Endometrial microvascular endothelial cells (primary cell): ENCODE data around the gene BORCS6. TPM values are rescaled to one million over a fixed set of nuclear protein-coding genes. Genes with fewer than 3 reads are reported as not detected.

Experiments
- in situ Hi-C: cut with HindIII; loops from 2 replicates; pipeline ENCODE4 v1.10.0; 2017; ENCODE audit warnings: low sequenced_read_pairs, low pct_unique_long_range_greater_than_20kb; ENCODE audit errors: inconsistent ontology term
- total RNA-seq: library from RNA; depleted of rRNA; stranded (reverse); fragments of >200 nt; gene quantifications from one replicate; pipeline ENCODE4 v1.2.3, GENCODE V29; 2015; ENCODE audit errors: inconsistent ontology term

BORCS6 gene
- total RNA-seq, result 13.3 TPM

DNA sequence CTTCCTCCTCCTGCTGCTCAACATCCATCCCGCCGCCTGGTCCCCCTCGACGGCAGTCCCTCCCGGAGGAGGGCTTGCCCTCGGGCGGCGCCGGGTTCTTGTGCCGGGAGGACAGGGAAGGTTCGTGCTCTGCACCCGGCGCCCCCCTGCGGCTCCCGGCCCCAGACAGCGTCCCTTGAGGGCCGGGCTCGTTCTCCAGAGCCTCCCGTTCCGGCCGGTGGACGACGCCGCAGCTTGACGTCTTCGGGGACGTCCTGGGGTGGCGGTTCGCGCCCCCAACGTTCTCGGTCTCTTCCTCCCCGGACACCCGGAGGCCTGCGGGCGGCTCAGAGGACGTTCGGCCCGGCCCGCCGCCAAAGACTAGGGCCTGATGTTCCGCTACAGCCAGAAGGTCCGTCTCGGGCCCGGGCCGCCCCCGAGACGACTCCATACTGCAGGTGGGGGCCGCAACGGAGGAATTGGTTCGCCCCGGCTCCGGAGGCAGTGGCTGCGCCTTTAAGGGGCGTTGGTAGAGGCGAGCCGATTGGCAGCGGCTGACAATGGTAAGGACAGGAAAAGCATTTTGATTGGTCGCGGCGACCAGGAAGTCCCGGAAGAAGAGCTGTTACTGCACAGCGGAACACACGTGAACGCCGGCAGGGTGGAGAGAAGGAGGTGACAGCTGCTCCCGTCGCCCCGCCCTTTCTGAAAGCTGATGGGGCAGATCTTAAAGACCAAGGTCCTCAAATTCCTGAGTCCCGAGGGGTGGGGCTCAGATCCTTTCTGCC, at the start of gene BORCS6:
BORCS6 (minus strand) TSS at position 470 of the 767 bp plus-strand sequence; CDS start at position 430, 40 bp downstream.
- in situ Hi-C loops, result no loop called here

GRCh38 chr17:8237886-8238285, 47.9 kb upstream of the BORCS6 start:
- in situ Hi-C loops, result no loop called here

DNA sequence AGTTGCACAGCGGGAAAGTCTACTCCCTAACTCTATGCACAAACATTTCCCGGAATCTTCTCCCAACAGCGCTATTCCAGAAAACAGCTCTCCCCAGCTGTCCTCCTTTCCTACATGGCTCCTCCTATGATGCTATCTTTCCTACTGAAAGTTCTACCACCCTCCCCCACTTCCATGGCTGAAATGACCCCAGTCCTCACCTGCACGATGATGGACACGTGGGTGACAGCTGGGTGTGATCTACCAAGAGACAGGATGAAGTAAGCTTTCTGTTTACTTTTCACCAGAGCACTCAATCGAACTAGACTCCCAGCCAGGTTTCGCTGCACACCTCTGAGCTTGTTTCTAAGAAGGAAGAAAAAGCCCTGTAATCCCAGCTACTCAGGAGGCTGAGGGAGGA, 47.2 kb upstream of the BORCS6 start:
- in situ Hi-C loops, result no loop called here

DNA sequence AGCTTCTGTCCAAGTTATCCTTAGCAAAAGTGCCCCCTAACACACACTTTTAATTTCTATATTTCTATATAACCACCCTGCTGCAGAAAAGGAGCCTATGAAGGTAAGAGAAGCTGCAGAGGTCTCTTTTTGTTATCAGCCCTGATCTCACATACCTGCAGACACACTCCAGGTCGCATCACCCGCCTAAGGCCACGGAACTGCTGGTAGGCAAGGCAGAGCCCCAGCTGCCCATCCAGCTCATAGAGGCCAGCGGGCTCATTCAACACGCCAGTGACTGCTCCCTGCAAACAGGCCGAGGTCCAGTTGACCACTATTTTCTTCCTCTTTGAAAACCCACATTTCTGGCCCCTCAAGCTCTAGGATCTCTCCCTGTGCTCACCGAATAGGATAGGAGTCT, 45.7 kb upstream of the BORCS6 start:
- in situ Hi-C loops, result no loop called here

DNA sequence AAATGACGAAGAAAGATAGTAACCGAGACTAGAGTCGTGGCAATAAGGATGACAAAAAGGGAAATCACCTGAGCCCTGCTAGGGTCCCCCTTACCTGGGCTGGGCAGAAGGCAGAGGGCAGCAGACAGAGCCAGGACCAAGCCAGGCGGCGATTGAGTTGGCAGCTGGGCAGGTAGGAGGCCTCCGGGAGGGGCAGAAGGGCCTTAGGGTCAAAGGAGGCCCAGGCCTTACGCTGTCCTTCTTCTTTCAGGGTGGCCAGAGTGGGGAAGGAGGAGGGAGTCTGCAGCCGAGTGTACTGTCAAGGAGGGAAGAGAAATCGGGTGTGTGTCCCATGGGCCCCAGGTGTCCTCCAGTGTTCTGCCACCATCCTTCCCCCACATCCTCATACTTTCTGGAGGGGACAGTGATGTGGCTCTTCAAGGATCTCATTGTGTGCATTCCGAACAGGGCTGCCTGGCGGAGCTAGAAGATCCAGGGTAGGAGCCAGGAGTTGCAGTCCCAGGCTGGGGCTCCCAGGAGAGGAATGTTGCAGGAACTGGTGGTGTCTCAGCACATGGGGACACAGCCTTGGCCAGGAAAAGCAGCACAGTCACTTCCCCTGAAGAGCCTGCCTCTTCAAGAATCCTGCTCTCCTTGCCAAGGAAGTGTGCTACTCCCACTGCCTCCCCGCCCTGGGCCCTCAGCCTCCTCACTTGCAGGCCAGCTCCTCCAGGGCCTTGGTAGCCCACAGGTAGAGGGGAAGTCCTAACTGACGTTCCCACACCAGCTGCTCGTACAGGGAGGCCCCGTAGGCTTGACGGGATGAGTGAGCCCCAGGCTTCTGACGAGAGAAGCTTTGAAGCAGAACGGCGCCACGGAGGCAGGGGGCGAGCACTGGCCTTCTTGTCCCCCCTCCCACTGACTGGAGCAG, 44.6 kb upstream of the BORCS6 start:
- in situ Hi-C loops, result no loop called here

DNA sequence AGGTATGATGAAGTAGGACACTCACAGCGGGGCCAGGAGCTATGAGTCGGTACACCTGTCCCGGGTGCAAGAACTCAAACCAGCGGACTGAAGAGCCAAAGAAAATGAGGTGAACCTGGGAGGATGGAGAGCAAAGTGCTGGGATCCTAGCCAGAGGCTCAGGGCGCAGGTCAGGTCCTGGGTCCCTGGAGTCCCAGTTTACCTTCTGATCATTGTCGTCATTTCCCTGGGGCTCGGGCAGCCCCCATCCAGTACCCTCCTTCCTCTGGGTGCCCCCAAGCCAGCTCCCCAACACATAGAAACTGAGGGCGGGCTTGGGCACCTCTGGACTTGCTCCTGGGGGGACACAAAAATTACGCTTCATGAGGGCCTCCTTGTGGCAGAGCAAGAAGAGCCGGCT, 41.7 kb upstream of the BORCS6 start:
- in situ Hi-C loops, result no loop called here

DNA sequence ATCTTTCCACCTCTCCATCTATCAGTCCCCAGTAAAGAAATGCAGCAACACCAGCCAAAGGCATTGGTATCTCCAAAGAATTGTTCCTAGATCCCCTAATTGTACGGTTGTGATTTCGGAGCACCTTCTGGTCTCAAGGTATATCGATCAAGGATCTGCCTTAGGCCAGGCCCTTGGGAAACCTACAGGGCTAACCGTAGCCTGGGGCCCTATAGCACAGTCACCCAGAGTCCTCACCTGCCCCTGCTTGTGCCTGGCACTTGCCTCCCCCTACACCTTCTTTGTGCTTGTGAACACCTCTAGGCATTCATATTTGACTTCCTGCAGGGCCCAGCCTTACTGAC, 37.2 kb upstream of the BORCS6 start:
- in situ Hi-C loops, result no loop called here

DNA sequence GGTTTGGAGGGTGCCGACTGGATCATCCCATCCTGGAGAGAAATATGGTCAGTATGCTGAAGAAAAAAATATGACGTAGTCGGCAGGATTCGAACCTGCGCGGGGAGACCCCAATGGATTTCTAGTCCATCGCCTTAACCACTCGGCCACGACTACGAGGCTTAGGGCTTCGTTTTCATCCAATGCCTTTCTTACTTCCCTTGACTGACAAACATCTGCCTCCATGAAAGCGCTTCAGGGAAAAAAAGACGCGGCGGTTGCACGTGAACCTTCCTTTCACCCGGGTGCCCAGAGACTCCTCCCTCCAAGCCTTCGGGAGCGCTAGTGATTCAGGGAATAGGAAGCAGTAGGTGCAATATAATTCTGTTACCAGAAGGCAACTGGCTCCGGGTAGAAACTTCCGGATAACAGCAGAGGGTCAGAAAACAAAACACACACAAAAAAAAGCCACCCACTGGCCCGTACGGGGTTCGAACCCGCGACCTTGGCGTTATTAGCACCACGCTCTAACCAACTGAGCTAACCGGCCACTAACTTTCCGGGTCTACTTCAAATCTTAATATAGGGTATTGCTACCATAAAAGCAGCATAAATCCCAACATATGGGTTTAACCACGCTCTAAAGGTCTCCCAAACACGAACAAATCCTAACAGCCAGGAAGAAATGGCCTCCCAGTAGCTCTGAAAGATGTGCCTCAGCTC, 36.7 kb upstream of the BORCS6 start:
- in situ Hi-C loops, result no loop called here

DNA sequence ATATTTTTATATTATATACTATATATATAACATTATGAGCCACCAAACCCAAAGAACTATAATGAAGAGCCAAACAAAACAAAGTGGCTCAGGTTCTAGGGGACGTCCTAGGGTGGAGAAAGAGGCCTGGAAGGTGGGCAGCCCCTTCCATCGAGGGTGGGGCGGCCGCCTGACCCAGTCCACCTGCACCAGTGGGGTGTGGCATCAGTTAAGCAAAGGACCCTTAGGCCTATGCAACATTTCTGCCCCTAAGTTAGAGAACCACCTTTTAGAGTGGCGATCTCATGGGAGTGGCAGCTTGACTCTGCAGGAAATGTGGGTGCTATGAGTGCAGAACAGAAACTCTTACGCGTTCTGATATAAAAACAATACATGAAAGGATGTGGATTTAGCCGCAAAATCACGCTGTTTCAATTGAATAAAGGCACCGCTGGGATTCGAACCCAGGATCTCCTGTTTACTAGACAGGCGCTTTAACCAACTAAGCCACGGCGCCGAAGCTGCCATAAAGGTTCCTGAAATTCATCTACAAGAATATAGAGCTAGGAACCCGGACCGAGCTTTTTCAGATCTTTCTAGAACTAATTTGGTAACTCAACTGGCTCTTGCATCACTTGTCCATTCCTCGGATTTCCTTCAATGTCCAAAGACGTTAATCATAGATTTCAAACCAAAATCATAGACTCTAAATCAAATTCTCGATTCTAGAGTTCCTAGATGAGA, 36.0 kb upstream of the BORCS6 start:
- in situ Hi-C loops, result no loop called here

DNA sequence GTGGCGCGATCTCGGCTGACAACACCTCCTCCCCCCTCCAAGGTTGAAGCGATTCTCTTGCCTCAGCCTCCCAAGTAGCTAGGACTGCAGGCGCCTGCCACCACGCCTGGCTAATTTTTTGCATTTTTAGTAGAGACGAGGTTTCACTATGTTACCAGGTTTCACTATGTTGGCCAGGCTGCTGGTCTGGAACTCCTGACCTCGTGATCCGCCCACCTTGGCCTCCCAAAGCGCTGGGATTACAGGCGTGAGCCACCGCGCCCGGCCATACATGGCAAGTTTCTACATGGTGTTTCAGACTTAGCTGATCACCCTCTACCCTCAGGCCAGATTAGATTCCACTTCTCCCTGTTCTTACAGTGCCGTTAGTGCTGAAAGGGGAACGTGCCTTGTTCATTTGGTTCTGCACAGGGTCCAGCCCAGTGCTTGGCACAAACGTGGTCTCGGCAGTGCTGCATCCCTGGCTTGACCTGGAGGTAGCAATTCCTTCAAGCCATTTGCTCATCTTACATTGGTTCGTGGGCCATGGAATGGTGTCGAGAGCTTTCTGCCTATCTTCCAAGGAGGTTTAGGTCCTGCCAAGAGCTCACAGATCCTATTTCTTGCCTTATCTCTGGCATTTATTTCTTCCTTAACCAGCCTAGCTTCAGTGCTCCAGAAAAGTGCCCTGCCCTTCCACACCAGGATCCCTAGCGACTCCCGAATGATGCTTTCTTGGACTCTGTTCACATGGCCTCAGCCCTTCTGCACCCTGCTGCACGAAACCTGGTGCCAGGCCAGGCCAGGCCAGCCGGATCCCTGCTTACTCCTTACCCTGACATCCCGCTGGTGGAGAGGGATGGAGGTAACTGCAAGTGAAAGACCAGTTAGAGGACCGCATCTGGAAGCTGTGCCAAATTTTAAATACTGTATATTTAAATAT, 35.2 kb upstream of the BORCS6 start:
- in situ Hi-C loops, result no loop called here

DNA sequence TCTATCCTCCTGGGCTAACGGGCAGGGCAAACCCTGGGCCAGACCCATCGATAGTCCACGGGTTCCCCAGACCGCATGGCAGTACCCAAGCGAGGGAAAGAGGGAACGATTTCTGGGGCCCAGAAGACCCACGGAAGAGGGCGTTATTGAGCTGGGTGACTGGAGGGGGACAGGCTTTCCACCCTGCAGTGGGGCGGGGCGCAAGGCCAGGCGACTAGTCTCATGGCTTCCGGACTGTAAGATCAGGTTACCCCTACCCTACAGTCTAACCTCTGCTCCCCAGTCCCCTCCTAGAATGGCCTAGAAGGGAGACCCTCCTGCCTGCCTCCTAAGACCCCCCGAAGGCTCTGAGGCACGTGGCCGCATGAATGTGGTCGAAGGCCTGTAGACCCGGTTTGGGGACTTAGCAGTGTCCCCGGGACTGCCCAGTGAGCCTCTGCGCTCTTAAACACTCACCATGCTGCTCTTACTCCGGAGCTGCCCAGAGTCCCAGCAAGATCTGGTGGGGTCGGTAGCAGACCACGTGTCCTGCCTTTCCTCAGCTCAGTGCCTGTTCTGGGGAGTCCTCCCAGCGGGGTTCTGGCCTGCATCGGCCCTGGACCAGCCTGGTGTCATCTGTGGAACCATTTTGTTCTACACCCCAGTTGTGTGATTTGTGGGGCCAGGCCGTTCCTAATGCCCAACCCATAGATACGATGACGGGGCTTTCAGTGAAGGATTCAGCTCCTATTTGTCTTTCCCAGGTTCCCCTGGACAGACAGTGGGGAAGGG, 33.6 kb upstream of the BORCS6 start:
- in situ Hi-C loops, result no loop called here

DNA sequence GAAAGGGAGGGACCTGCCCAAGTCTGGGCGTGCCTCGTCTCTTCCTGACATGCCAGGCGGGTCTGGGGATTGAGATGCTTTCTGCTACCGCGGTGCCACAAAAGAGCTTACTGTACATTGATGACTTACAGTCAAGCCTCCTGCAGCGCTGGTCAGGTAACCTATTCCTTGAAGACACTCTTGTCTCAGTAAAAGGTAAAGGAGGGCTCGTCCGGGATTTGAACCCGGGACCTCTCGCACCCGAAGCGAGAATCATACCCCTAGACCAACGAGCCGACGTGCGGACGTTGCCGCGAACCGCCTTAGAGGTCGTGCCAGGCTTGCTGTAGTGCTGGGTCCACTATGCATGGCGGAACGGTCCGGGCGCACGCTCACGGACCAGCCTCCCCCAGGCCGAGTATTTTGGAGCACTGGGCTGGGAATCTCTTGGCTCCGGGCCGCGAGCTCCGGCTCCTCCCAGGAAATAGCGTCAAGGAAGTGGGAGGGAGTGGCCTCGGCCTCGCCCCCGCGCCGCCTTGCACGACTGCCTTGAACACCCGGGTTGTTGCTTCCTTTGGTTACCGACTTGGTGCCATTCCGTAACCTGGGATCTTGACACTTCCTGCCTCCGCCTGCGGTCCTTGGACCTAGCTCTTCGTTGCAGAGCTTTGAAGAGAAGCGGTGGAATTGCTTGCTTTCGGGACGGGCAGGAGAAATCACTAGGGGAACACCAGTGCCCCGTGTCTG, 32.8 kb upstream of the BORCS6 start:
- in situ Hi-C loops, result no loop called here

DNA sequence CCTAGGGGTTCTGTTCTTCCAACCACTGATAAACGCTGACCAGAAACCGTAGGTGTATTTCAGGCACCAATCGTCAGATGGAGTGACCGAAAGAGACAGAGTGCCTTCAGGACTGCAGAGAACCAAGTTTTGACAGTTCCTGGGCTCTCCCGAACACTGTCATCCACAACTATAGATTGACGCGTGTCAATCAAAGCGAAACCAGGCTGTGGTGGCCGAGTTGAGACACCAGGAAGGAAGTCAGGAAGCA, 32.3 kb upstream of the BORCS6 start:
- in situ Hi-C loops, result no loop called here

DNA sequence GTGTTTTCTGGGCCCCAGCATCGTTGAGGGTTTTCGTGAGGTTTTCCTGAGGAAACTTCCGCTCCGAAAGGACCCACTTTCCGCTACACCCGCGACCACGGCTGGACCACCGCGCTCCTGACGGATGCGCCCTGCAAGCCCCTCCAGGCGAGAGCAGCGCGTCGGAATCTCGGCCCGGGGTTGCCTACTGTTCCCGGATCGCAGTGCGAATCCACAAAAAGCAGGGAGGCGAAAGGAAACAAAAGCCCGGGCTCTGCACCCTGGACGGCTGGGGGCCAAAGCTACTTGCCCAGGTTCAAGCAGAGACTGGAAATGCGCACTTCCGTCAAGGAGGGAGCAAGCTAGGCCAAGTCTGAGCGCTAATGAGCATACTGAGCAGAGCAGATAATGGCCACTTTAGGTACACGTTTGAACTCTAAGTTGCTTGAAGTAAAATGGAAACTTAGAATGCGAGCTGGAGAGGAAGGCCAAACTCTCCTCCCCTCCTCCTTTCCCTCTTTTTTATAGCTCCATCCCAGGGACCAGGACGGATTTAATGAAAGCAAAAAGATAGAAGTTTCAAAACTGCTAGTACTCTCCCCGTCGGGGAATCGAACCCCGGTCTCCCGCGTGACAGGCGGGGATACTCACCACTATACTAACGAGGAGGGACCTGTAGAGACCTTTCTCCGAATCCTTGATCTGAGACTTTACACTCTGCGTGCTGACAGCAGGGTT, 31.8 kb upstream of the BORCS6 start:
- in situ Hi-C loops, result no loop called here

DNA sequence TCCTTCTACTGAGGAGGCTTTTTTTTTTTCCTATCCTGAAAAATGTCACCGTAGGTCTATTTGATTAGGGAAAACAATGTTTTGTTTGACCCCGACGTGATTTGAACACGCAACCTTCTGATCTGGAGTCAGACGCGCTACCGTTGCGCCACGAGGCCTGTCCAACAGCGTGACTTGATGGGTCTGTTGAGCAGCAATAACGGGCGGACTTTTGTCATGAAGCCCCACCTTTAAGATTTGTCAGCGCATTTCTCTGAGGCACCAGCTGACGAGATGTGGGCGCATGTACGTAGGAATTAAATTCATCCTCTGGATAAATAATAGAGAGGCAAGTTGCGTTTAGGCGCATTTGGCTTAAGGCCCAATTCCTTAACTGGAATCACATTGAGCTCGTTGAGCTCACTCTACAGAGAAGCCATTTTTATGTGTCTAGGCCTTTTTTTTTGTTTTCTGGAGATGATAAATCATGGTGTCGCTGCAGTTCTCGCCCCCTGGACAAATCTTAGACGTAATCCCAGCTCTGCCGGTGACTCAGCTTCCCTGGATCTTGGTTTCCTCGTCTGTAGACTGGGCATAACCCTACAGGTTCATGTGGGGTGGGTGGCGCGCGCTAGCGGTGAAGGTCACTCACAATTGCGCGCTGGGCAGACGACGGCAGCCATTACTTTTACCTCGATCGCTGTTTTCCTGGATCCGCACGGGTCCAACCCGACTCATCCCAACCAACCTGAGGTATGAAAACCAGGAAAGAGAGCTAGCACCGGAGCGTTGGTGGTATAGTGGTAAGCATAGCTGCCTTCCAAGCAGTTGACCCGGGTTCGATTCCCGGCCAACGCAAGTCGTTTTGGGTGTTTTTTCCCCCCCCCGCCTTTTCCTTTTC, 31.0 kb upstream of the BORCS6 start:
- in situ Hi-C loops, result no loop called here
